IPS-15b (cell line): ENCODE measurements around the gene CTTNBP2.

ENCODE experiments used
- H3K27me3 ChIP-seq: one replicate; pipeline ENCODE4 v1.6.1; 2013; ENCODE audit warnings: low read length; ENCODE audit not compliant: control insufficient read depth, insufficient read depth
- H3K36me3 ChIP-seq: one replicate; pipeline ENCODE4 v1.6.1; 2013; ENCODE audit warnings: low read length; ENCODE audit not compliant: control insufficient read depth, insufficient read depth
- H3K4me1 ChIP-seq: one replicate; pipeline ENCODE4 v1.6.1; 2013; ENCODE audit warnings: mild to moderate bottlenecking, low read length; ENCODE audit not compliant: control insufficient read depth, insufficient read depth
- H3K4me3 ChIP-seq: one replicate; pipeline ENCODE4 v1.5.1; 2013; ENCODE audit warnings: low read depth, low read length
- H3K9ac ChIP-seq: one replicate; pipeline ENCODE4 v1.6.1; 2013; ENCODE audit warnings: low read depth, mild to moderate bottlenecking, low read length
- H3K9me3 ChIP-seq: one replicate; pipeline ENCODE4 v1.6.1; 2013; ENCODE audit warnings: mild to moderate bottlenecking, low read length; ENCODE audit not compliant: control insufficient read depth, insufficient read depth

Gene CTTNBP2

DNA sequence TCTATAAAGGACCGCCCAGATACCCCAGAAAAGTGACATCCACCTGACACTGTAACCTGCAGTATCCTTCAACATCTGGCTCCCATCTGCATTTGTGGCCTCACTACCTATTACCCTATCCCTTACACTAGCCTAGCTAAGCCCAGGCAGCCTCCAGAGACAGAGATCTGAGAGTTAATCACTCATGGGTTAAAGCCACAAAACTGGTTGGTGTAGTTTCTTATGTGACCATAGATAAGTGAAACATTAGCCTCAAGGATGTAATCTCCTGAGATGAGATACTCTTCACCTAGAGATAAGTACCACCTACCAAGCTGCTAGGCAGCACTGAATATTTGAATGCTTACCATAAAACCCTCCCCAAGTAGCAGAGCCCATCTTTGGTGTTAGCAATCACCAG, 35.4 kb downstream of the CTTNBP2 start:
- peaks cover 11% of the 10 kb centered on the region for H3K4me1 ChIP-seq
- no peaks in the 10 kb centered on the region for H3K36me3 ChIP-seq
- H3K27me3 ChIP-seq: no peaks in the 10 kb centered on the region
- no peaks in the 10 kb centered on the region for H3K9me3 ChIP-seq
- H3K4me3 ChIP-seq: no peak overlapping the region
- H3K9ac ChIP-seq: no peak overlapping the region

DNA sequence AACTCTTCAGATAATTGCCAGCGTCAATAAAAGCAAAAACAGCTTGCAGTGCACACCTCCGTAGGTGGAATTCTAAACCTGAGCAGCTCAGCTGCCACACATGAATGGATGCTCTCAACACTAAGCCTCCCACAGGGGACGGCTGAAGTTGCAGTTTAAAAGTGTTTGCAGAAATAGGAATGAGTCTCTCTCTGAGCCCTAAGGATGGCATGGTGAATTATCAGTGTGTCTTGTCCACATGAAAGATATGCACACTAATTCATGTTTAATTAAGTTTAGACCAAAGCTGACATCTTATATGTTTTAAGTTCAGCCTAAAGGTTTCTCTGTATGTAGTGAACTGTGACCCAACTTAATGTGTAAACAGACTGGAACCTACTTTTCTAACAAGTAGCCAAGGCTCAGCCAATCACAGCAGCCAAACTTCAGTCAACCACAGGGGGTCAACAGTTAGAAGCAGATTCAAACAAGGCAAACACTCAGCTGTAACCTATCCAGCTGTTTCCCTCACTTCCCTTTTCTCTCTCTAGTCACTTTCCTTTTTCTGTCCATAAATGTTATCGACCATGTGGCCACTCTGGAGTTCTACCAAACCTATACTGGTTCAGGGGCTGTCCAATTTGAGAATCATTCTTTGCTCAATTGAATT, 38.1 kb downstream of the CTTNBP2 start:
- H3K36me3 ChIP-seq: no peaks in the 10 kb centered on the region
- no peak overlapping the region for H3K4me3 ChIP-seq
- H3K9ac ChIP-seq: no peak overlapping the region
- no peaks in the 10 kb centered on the region for H3K27me3 ChIP-seq
- H3K9me3 ChIP-seq: no peaks in the 10 kb centered on the region
- H3K4me1 ChIP-seq: peaks cover 11% of the 10 kb centered on the region

DNA sequence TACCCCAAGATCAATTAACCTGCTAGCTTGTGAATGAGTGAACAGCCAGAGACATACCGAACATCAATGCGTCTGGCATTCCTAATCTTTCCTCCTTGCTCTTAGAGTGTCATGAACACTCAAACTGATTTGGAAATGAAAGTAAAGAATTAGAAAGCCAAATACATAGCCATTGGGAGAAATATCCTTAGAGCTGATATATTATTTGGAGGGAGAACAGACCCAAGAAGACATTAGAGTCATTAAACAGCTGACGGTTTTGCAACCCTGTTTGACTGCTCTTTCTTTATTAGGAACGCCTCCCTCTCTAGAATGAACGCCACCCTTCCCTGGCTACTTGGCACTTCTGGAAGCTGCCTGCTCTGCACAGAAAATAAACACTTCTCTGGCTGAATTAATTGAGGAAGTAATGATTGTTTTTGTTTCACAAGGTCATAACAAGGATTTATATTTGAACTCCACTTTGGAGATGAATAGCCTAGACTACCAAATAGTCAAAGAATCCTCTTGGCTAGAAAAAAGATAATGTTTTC, 42.8 kb downstream of the CTTNBP2 start:
- H3K4me1 ChIP-seq: peaks cover 8% of the 10 kb centered on the region
- no peak overlapping the region for H3K9ac ChIP-seq
- H3K27me3 ChIP-seq: no peaks in the 10 kb centered on the region
- no peak overlapping the region for H3K4me3 ChIP-seq
- no peaks in the 10 kb centered on the region for H3K36me3 ChIP-seq
- no peaks in the 10 kb centered on the region for H3K9me3 ChIP-seq

DNA sequence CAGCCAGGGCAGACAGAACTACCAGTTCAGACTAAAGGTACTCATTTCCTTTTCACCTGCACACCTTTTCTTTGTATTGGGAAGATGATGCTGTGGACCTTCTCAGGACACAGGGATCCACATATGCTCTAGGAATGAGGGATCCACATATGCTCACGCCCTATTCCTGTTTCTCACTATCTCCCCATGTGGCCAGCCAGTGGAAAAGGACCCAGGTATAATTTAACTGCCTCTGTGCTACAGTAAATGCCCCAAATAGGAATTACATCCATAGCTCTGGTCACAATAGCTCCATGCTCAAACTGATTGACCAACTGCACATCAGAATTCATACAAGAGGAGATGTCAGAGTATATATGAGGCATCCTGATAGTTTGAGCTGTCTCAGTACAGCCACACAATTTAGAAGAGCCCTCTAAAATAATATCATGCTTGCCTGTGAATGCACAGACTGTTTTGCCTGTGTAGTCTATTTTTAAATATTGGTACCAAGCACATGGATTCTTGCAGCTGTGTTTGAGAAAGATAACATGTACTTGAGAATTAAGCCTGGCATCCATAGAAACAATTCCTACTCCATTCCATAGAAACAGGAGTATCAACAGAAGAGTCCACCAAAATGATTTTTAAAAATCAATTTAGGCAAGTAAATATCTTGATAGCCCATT, 43.7 kb downstream of the CTTNBP2 start:
- Histone ChIP-seq H3K27me3 (no peaks in the 10 kb centered on the region), H3K4me1 (no peaks in the 10 kb centered on the region), H3K9me3 (no peaks in the 10 kb centered on the region), H3K4me3 (no peak overlapping the region), H3K36me3 (no peaks in the 10 kb centered on the region), H3K9ac (no peak overlapping the region)

DNA sequence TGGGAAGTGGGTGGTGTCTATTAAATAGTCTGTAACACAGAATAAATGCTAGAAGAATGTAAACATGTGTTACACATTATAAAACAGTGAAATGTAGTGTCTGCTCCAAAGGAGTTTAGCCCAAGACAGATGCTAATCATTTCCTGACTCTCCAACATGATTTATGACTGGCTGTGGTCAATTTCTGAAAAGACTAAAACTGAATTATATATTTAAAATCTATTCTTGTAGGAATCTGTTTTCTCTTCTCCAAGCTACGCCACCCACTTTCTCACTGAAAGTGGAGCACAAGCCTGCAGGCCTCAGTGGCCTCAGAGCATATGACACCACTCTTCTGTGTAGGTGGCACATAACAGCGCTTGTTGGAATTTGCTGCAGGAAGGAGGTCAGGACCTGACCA, 44.4 kb downstream of the CTTNBP2 start:
- H3K27me3 ChIP-seq: no peaks in the 10 kb centered on the region
- H3K9ac ChIP-seq: no peak overlapping the region
- no peaks in the 10 kb centered on the region for H3K4me1 ChIP-seq
- H3K4me3 ChIP-seq: no peak overlapping the region
- no peaks in the 10 kb centered on the region for H3K36me3 ChIP-seq
- H3K9me3 ChIP-seq: no peaks in the 10 kb centered on the region

DNA sequence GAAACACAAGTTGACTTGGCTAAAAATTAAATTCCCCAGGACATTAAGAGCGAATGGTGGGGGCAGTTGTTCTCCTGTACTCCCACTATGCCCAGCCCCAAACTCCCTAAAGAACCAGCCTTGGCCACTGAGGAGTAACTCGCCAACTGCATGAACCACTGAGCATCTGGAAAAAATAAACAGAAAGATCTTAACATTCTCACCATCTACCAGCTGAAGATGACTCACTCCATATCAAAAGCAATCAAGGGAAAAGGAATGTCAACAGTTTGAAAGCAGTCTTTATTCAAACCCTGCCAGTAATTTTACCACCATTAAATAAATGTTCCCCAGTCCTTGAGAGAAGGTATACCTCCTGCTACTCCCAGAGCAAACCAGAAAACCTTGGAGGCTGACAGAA, 45.4 kb downstream of the CTTNBP2 start:
- Histone ChIP-seq H3K36me3 (no peaks in the 10 kb centered on the region), H3K4me1 (no peaks in the 10 kb centered on the region), H3K9ac (no peak overlapping the region), H3K27me3 (no peaks in the 10 kb centered on the region), H3K4me3 (no peak overlapping the region), H3K9me3 (no peaks in the 10 kb centered on the region)

DNA sequence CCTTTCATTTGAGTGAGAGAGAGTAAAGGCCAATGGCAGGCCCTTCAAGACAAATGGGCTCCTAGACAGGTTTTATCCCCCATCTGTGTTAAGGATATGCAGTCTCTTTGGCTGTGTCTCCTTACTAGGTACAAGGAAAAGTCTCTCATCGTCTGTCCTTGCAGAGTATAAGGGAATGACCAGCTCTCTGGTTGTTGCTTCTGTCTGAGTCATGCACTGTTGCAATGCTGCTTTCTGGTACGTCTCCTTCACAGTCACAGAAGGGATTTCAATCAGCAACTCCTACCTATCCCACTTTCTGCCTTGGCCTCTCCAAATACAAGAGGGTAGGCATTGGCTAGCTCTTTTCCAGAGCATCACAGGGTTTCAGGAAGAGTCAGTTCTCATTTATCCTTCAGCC, 48.1 kb downstream of the CTTNBP2 start:
- no peaks in the 10 kb centered on the region for H3K9me3 ChIP-seq
- no peaks in the 10 kb centered on the region for H3K36me3 ChIP-seq
- H3K4me3 ChIP-seq: no peak overlapping the region
- H3K27me3 ChIP-seq: no peaks in the 10 kb centered on the region
- no peak overlapping the region for H3K9ac ChIP-seq
- H3K4me1 ChIP-seq: no peaks in the 10 kb centered on the region

DNA sequence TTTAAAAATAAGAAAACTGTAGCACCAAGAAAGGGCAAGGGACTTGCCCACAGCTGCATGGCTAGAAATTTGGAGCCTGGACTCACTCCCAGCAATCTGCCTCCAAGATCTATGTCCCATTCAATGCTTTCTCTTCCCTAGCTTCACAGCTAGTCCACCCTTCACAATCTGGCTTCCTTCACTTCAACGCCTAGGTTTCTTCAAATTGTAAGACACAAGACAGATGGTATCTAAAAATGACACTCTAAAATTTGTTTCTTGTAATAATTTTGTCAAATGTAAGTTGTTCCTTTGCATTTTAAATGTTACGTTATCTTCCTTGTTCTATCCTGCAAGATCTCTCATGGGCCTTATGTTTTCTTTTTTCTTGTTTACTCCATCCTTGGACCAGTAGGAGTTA, 48.6 kb downstream of the CTTNBP2 start:
- H3K9me3 ChIP-seq: no peaks in the 10 kb centered on the region
- no peaks in the 10 kb centered on the region for H3K27me3 ChIP-seq

DNA sequence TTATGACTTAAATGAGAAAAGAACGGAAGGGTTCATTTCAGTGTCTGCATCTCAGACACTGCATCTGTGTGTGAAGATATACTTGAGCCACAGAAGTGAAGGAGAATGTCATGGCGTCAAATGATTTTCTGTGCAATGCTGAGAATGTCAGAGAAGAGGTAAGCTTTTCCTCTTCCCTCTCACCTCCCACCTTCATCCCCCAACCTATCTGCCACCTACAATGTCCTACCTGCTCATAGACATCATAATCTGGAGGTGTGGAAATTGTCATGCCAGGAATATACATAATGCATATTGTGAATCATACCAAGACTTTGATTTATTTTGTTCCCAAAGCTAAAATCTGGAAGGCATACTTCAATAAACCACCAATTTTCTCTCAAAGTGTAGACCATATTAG, 53.7 kb downstream of the CTTNBP2 start:
- Histone ChIP-seq H3K36me3 (no peaks in the 10 kb centered on the region), H3K9ac (no peak overlapping the region), H3K27me3 (no peaks in the 10 kb centered on the region), H3K4me1 (no peaks in the 10 kb centered on the region), H3K4me3 (no peak overlapping the region), H3K9me3 (no peaks in the 10 kb centered on the region)

More for the DNA sequence above, 48.6 kb downstream of the CTTNBP2 start:
- H3K36me3 ChIP-seq: no peaks in the 10 kb centered on the region
- H3K4me1 ChIP-seq: no peaks in the 10 kb centered on the region
- H3K9ac ChIP-seq: no peak overlapping the region
- no peak overlapping the region for H3K4me3 ChIP-seq

DNA sequence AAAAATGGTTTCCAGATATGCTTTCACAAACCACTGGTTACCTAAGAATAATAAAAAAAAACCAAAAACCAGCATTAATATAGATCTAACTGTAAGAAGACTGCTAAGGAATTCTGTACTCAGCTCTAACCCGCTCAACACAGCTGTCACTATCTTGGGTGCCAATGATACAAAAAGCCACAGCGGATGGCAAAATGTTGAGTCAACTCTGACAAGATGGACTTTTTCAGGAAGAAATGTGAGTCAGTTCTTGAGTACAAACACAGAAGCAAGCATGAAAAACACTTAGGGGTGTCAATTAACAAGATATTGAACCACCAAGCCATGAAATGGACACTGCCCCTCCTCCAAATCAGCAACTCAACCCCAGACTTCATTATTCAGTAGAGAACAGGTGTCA, 55.0 kb downstream of the CTTNBP2 start:
- Histone ChIP-seq H3K4me3 (no peak overlapping the region), H3K36me3 (no peaks in the 10 kb centered on the region), H3K9me3 (no peaks in the 10 kb centered on the region), H3K4me1 (peaks cover 5% of the 10 kb centered on the region), H3K9ac (no peak overlapping the region), H3K27me3 (no peaks in the 10 kb centered on the region)

DNA sequence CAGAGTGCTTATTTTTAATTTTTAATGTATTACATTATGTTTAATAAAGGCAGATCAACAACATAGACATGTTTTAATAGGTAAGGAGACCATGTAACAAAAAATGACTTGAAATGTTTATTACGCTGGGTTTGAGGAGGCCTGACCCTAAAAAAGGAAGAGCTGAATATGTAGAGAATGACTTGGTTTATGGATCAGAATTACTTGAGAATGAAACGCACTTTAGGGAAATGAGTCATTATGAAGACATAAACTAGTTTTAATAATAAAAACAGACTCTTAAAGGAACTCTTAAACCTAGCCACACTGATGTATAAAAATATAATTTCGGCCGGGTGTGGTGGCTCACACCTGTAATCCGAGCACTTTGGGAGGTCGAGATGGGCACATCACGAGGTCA, 56.5 kb downstream of the CTTNBP2 start:
- H3K4me1 ChIP-seq: peaks cover 9% of the 10 kb centered on the region
- H3K27me3 ChIP-seq: no peaks in the 10 kb centered on the region
- no peaks in the 10 kb centered on the region for H3K9me3 ChIP-seq
- no peak overlapping the region for H3K4me3 ChIP-seq
- H3K36me3 ChIP-seq: no peaks in the 10 kb centered on the region
- no peak overlapping the region for H3K9ac ChIP-seq

DNA sequence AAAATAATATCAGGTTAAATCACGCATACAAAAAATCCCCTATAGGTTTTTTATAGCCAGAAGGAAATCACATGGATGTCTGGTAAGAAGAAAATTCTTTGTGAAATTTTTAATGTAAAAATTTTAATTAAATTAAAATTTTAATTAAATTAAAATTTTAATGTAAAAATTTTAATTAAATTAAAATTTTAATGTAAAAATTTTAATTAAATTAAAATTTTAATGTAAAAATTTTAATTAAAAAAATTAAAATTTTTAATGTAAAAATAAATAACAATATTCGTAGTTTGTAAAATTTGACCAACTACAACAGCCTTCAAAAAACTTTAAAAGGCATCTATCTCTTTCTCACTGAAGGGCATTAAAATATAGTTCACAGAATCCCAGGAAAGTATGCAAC, 61.5 kb downstream of the CTTNBP2 start:
- no peak overlapping the region for H3K4me3 ChIP-seq
- peaks cover 28% of the 10 kb centered on the region for H3K4me1 ChIP-seq
- no peak overlapping the region for H3K9ac ChIP-seq
- no peaks in the 10 kb centered on the region for H3K27me3 ChIP-seq
- H3K36me3 ChIP-seq: no peaks in the 10 kb centered on the region
- H3K9me3 ChIP-seq: no peaks in the 10 kb centered on the region
